ENCODE data around the gene GATA2.

- TF ChIP-seq PATZ1 (CRISPR knock-in tag; IDR thresholded peaks at IDR 0.05; ENCODE audit: borderline replicate concordance) (no peak), TOX (CRISPR knock-in tag; IDR thresholded peaks at IDR 0.05; ENCODE audit: borderline replicate concordance) (no peak), POU6F1 (CRISPR knock-in tag; IDR thresholded peaks at IDR 0.05; ENCODE audit: borderline replicate concordance, low read depth) (no peak)
Observed at GRCh38 chr3:128480278-128480677, 12.7 kb downstream of the GATA2 start.

Data from SK-N-SH treated with all-trans-retinoic acid at 6 μM for 48 hours (cell line).